Activated CD8-positive, alpha-beta T cell treated with anti-CD3 and anti-CD28 coated beads, Interleukin-2, amount 10 ng/mL, durations not matched to agents 7 days and 5 days (primary cell): ENCODE measurements around the gene ZNF367. TPM values are rescaled to one million over a fixed set of nuclear protein-coding genes. Genes with fewer than 3 reads are reported as not detected.

ENCODE experiments used
- ATAC-seq: fragments of 150-1000 bp; cut with Tn5 transposase; one replicate; pipeline ENCODE4 v1.10.0; 2021; ENCODE audit warnings: moderate library complexity
- CTCF ChIA-PET: fragments of 350-600 bp; sonication (Branson Sonifier 250); formaldehyde crosslinking; loops from one replicate; lab custom pipeline; 2021; ENCODE audit warnings: antibody characterized with exemption; lab: Charles Lee
- POLR2A ChIA-PET: fragments of 350-600 bp; sonication (Branson Sonifier 250); formaldehyde crosslinking; loops from one replicate; lab custom pipeline; 2021; ENCODE audit warnings: antibody characterized with exemption; lab: Charles Lee
- DNase-seq: peaks from one replicate; pipeline ENCODE4 v3.0.0-alpha.2; 2020
- H3K27ac Mint-ChIP-seq: one replicate; pipeline ENCODE4 v1.8.0; 2021; ENCODE audit warnings: mild to moderate bottlenecking, mixed read lengths
- H3K27me3 Mint-ChIP-seq: one replicate; pipeline ENCODE4 v1.8.0; 2021; ENCODE audit warnings: low read depth, mixed read lengths
- H3K36me3 Mint-ChIP-seq: one replicate; pipeline ENCODE4 v1.8.0; 2021; ENCODE audit warnings: low read depth, mixed read lengths
- H3K4me1 Mint-ChIP-seq: one replicate; pipeline ENCODE4 v1.8.0; 2021; ENCODE audit warnings: low read depth, mixed read lengths
- H3K4me3 Mint-ChIP-seq: one replicate; pipeline ENCODE4 v1.8.0; 2021; ENCODE audit warnings: mild to moderate bottlenecking, mixed read lengths
- H3K9me3 Mint-ChIP-seq: one replicate; pipeline ENCODE4 v1.8.0; 2022; ENCODE audit warnings: mixed read lengths; ENCODE audit not compliant: insufficient read depth
- total RNA-seq, 2 experiments: library from RNA; stranded (reverse); gene quantifications; one replicate each; pipeline ENCODE4 v1.2.3, GENCODE V29; 2021

The ZNF367 gene
- total RNA-seq, 2 experiments from 2014 or later, result 37.1 to 38.4 TPM

- H3K4me3 Mint-ChIP-seq, result no peak overlapping the region
- no peaks in the 10 kb centered on the region for H3K4me1 Mint-ChIP-seq
- no peaks in the 10 kb centered on the region for H3K9me3 Mint-ChIP-seq
- H3K27me3 Mint-ChIP-seq, result peaks cover 5% of the 10 kb centered on the region
- ChIA-PET CTCF (interaction anchor here (0.9 to 1.8 kb wide), 2 partner anchors 14 to 108 kb away, joined by 3 to 5 read pairs; no protein-coding TSS in a partner anchor), POLR2A (no interaction called here)
- ATAC-seq, result peak; percentile 58
- no peak overlapping the region for H3K27ac Mint-ChIP-seq
- no peaks in the 10 kb centered on the region for H3K36me3 Mint-ChIP-seq
- no peak for DNase-seq
Measured at GRCh38 chr9:96436063-96436455, 17.9 kb upstream of the ZNF367 start.

- POLR2A ChIA-PET, result no interaction called here
- Mint-ChIP-seq H3K27me3 (peaks cover 5% of the 10 kb centered on the region), H3K4me3 (no peak overlapping the region), H3K27ac (no peak overlapping the region), H3K36me3 (no peaks in the 10 kb centered on the region), H3K9me3 (no peaks in the 10 kb centered on the region), H3K4me1 (no peaks in the 10 kb centered on the region)
- CTCF ChIA-PET, result interaction anchor here (0.9 to 1.8 kb wide), 2 partner anchors 13 to 108 kb away, joined by 3 to 5 read pairs; no protein-coding TSS in a partner anchor
- no peak for DNase-seq
- ATAC-seq, result no peak
Measured at GRCh38 chr9:96435345-96435744, 17.2 kb upstream of the ZNF367 start.

GRCh38 chr9:96430377-96430776 is 12.2 kb upstream of the ZNF367 start:
- DNase-seq (no peak), ATAC-seq (no peak)
- H3K27me3 Mint-ChIP-seq, result peaks cover 12% of the 10 kb centered on the region
- POLR2A ChIA-PET, result no interaction called here
- no peaks in the 10 kb centered on the region for H3K9me3 Mint-ChIP-seq
- H3K4me3 Mint-ChIP-seq, result no peak overlapping the region
- no peak overlapping the region for H3K27ac Mint-ChIP-seq
- CTCF ChIA-PET, result no interaction called here
- H3K4me1 Mint-ChIP-seq, result peaks cover 8% of the 10 kb centered on the region
- H3K36me3 Mint-ChIP-seq, result no peaks in the 10 kb centered on the region

- Mint-ChIP-seq H3K4me3 (no peak overlapping the region), H3K27me3 (peaks cover 12% of the 10 kb centered on the region), H3K27ac (no peak overlapping the region), H3K4me1 (peaks cover 10% of the 10 kb centered on the region), H3K36me3 (no peaks in the 10 kb centered on the region), H3K9me3 (no peaks in the 10 kb centered on the region)
- no peak for DNase-seq
- ATAC-seq, result no peak
- CTCF ChIA-PET, result no interaction called here
- POLR2A ChIA-PET, result no interaction called here
Measured at GRCh38 chr9:96429732-96430131, 11.6 kb upstream of the ZNF367 start.

- Mint-ChIP-seq H3K27me3 (peaks cover 7% of the 10 kb centered on the region), H3K9me3 (no peaks in the 10 kb centered on the region), H3K4me1 (peaks cover 17% of the 10 kb centered on the region), H3K27ac (no peak overlapping the region), H3K36me3 (no peaks in the 10 kb centered on the region), H3K4me3 (no peak overlapping the region)
- ChIA-PET POLR2A (no interaction called here), CTCF (interaction anchor here (0.6 to 1.6 kb wide), 2 partner anchors 11 to 17 kb away, joined by 3 read pairs; no protein-coding TSS in a partner anchor)
- no peak for DNase-seq
- no peak for ATAC-seq
Measured at GRCh38 chr9:96425500-96426169, 7.5 kb upstream of the ZNF367 start.

GRCh38 chr9:96423985-96424336 is 5.8 kb upstream of the ZNF367 start:
- no peak for ATAC-seq
- POLR2A ChIA-PET, result no interaction called here
- Mint-ChIP-seq H3K27ac (no peak overlapping the region), H3K9me3 (no peaks in the 10 kb centered on the region), H3K27me3 (peaks cover 7% of the 10 kb centered on the region), H3K4me1 (peaks cover 31% of the 10 kb centered on the region), H3K4me3 (no peak overlapping the region), H3K36me3 (no peaks in the 10 kb centered on the region)
- CTCF ChIA-PET, result interaction anchor here (1.6 kb wide), 1 partner anchor 18 kb away, joined by 3 read pairs; no protein-coding TSS in a partner anchor
- no peak for DNase-seq

GRCh38 chr9:96423322-96423984 is 5.3 kb upstream of the ZNF367 start:
- no peaks in the 10 kb centered on the region for H3K36me3 Mint-ChIP-seq
- H3K27ac Mint-ChIP-seq, result no peak overlapping the region
- peaks cover 31% of the 10 kb centered on the region for H3K4me1 Mint-ChIP-seq
- CTCF ChIA-PET, result interaction anchor here (0.8 to 1.6 kb wide), 2 partner anchors 19 kb away, joined by 3 read pairs; no protein-coding TSS in a partner anchor
- DNase-seq (no peak), ATAC-seq (no peak)
- peaks cover 6% of the 10 kb centered on the region for H3K27me3 Mint-ChIP-seq
- no peak overlapping the region for H3K4me3 Mint-ChIP-seq
- no peaks in the 10 kb centered on the region for H3K9me3 Mint-ChIP-seq
- POLR2A ChIA-PET, result no interaction called here

GRCh38 chr9:96420468-96421219 is 2.5 kb upstream of the ZNF367 start:
- POLR2A ChIA-PET, result interaction anchor here (0.5 kb wide), 1 partner anchor 234 kb away, joined by 3 read pairs; no protein-coding TSS in a partner anchor
- DNase-seq, result peak; percentile 49
- no peaks in the 10 kb centered on the region for H3K9me3 Mint-ChIP-seq

GRCh38 chr9:96419691-96419969 is 1.5 kb upstream of the ZNF367 start:
- no peaks in the 10 kb centered on the region for H3K9me3 Mint-ChIP-seq

More at GRCh38 chr9:96420468-96421219, 2.5 kb upstream of the ZNF367 start:
- peaks cover 10% of the 10 kb centered on the region for H3K36me3 Mint-ChIP-seq
- H3K27ac Mint-ChIP-seq, result peak overlapping the region; percentile 91
- H3K4me1 Mint-ChIP-seq, result peaks cover 34% of the 10 kb centered on the region
- CTCF ChIA-PET, result no interaction called here
- no peaks in the 10 kb centered on the region for H3K27me3 Mint-ChIP-seq
- ATAC-seq, result no peak
- H3K4me3 Mint-ChIP-seq, result peak overlapping the region; percentile 86

GRCh38 chr9:96418920-96419690 is 935 bp upstream of the ZNF367 start:
- Mint-ChIP-seq H3K9me3 (no peaks in the 10 kb centered on the region), H3K4me3 (peak overlapping the region; percentile 86), H3K4me1 (peaks cover 36% of the 10 kb centered on the region), H3K27me3 (no peaks in the 10 kb centered on the region), H3K27ac (peak overlapping the region; percentile 91), H3K36me3 (peaks cover 10% of the 10 kb centered on the region)
- ATAC-seq (peak; percentile 48), DNase-seq (peak; percentile 80)
- ChIA-PET CTCF (no interaction called here), POLR2A (interaction anchor here (0.5 to 2.5 kb wide), 4 partner anchors 20 to 470 kb away, joined by 4 to 9 read pairs (median 4); partner anchors contain the start of gene HABP4)

More at GRCh38 chr9:96419691-96419969, 1.5 kb upstream of the ZNF367 start:
- peaks cover 31% of the 10 kb centered on the region for H3K4me1 Mint-ChIP-seq
- H3K27ac Mint-ChIP-seq, result peak overlapping the region; percentile 91
- H3K4me3 Mint-ChIP-seq, result peak overlapping the region; percentile 86
- ChIA-PET POLR2A (interaction anchor here (0.5 to 2.5 kb wide), 4 partner anchors 20 to 469 kb away, joined by 4 to 9 read pairs (median 4); partner anchors contain the start of gene HABP4), CTCF (no interaction called here)
- ATAC-seq, result no peak
- H3K36me3 Mint-ChIP-seq, result peaks cover 10% of the 10 kb centered on the region
- no peaks in the 10 kb centered on the region for H3K27me3 Mint-ChIP-seq
- DNase-seq, result no peak

GRCh38 chr9:96417661-96418082 is 498 bp downstream of the ZNF367 start:
- CTCF ChIA-PET, result no interaction called here
- no peaks in the 10 kb centered on the region for H3K27me3 Mint-ChIP-seq
- POLR2A ChIA-PET, result interaction anchor here (0.9 to 2.5 kb wide), 2 partner anchors 19 to 32 kb away, joined by 3 to 9 read pairs; partner anchors contain the start of gene HABP4
- H3K4me1 Mint-ChIP-seq, result peaks cover 48% of the 10 kb centered on the region
- H3K4me3 Mint-ChIP-seq, result peak overlapping the region; percentile 85
- DNase-seq (peak; percentile 40), ATAC-seq (no peak)
- no peaks in the 10 kb centered on the region for H3K9me3 Mint-ChIP-seq
- H3K36me3 Mint-ChIP-seq, result peaks cover 18% of the 10 kb centered on the region
- peak overlapping the region; percentile 96 for H3K27ac Mint-ChIP-seq
